Stimulated activated CD8-positive, alpha-beta memory T cell treated with anti-CD3 and anti-CD28 coated beads, Interleukin-4, amount 100 ng/mL, for 4 hours (primary cell): ENCODE results near the gene CCNY.

Experiments used
- DNase-seq, 2 donors: peaks; one replicate each; pipeline ENCODE4 v3.0.0-alpha.2; 2020; ENCODE audit warnings: low read depth in 2 of 2, low spot score in 1 of 2

Gene CCNY

GRCh38 chr10:35379226-35380137 lies 43.2 kb downstream of the CCNY start:
- no peak for DNase-seq

- DNase-seq: no peak
Observed at GRCh38 chr10:35382096-35382495, 45.8 kb downstream of the CCNY start.

GRCh38 chr10:35384265-35384868 lies 48.1 kb downstream of the CCNY start:
- no peak for DNase-seq

GRCh38 chr10:35386594-35387174 lies 50.4 kb downstream of the CCNY start:
- DNase-seq: no peak

GRCh38 chr10:35387768-35388167 lies 51.5 kb downstream of the CCNY start:
- no peak for DNase-seq

- DNase-seq: no peak
Observed at GRCh38 chr10:35388197-35388596, 51.9 kb downstream of the CCNY start.

- DNase-seq: no peak
Observed at GRCh38 chr10:35388682-35389081, 52.4 kb downstream of the CCNY start.

GRCh38 chr10:35390161-35390840 lies 54.0 kb downstream of the CCNY start:
- DNase-seq: no peak

GRCh38 chr10:35390843-35391152 lies 54.5 kb downstream of the CCNY start:
- DNase-seq: no peak

GRCh38 chr10:35391153-35391953 lies 55.0 kb downstream of the CCNY start:
- no peak for DNase-seq

- DNase-seq: no peak
Observed at GRCh38 chr10:35391954-35392262, 55.6 kb downstream of the CCNY start.

GRCh38 chr10:35392482-35393228 lies 56.3 kb downstream of the CCNY start:
- DNase-seq: no peak

GRCh38 chr10:35394411-35394851 lies 58.1 kb downstream of the CCNY start:
- DNase-seq: no peak

- DNase-seq: no peak
Observed at GRCh38 chr10:35394934-35395333, 58.6 kb downstream of the CCNY start.

- DNase-seq: no peak
Observed at GRCh38 chr10:35396560-35397434, 60.5 kb downstream of the CCNY start.

- no peak for DNase-seq
Observed at GRCh38 chr10:35397953-35398352, 61.6 kb downstream of the CCNY start.

GRCh38 chr10:35398355-35398754 lies 62.0 kb downstream of the CCNY start:
- no peak for DNase-seq

- DNase-seq: no peak
Observed at GRCh38 chr10:35398908-35399307, 62.6 kb downstream of the CCNY start.

- no peak for DNase-seq
Observed at GRCh38 chr10:35399414-35400009, 63.2 kb downstream of the CCNY start.
